Mesendoderm (in vitro differentiated cells): ENCODE data around the gene MX1.
"Not testable (repeated sequence)": the region's sequence is repeated elsewhere in the genome, so short reads cannot be mapped to it uniquely, and the experiment has no call there.

Experiments used
- DNase-seq: peaks from one replicate; pipeline ENCODE4 v3.0.0; 2013
- H2AK5ac ChIP-seq: 2 replicates; pipeline ENCODE4 v1.6.1; 2013; ENCODE audit warnings: low read length, inconsistent platforms
- H2BK120ac ChIP-seq: 2 replicates; pipeline ENCODE4 v1.6.1; 2013; ENCODE audit warnings: low read depth, mild to moderate bottlenecking, low read length, moderate library complexity, mixed read lengths
- H2BK15ac ChIP-seq: replicated peaks from 2 replicates; pipeline ENCODE4 v1.6.1; 2013; ENCODE audit warnings: low read depth, mild to moderate bottlenecking, moderate library complexity
- H2BK5ac ChIP-seq: 2 replicates; pipeline ENCODE4 v1.6.1; 2013; ENCODE audit warnings: low read length, inconsistent platforms
- H3K18ac ChIP-seq: 2 replicates; pipeline ENCODE4 v1.6.1; 2013; ENCODE audit warnings: mild to moderate bottlenecking, low read length, mixed read lengths
- H3K23ac ChIP-seq: one replicate; pipeline ENCODE4 v1.6.1; 2013; ENCODE audit warnings: low read length
- H3K27ac ChIP-seq: 2 replicates; pipeline ENCODE4 v1.5.1; 2013; ENCODE audit warnings: low read depth, mild to moderate bottlenecking, inconsistent platforms, low read length, moderate library complexity
- H3K27me3 ChIP-seq: 2 replicates; pipeline ENCODE4 v1.6.1; 2013; ENCODE audit warnings: low read length, control low read depth, mild to moderate bottlenecking, inconsistent platforms; ENCODE audit not compliant: insufficient read depth, poor library complexity
- H3K36me3 ChIP-seq: 2 replicates; pipeline ENCODE4 v1.6.1; 2013; ENCODE audit warnings: low read length, inconsistent platforms; ENCODE audit not compliant: control insufficient read depth, insufficient read depth
- H3K4ac ChIP-seq: one replicate; pipeline ENCODE4 v1.6.1; 2013; ENCODE audit warnings: low read depth, mild to moderate bottlenecking, low read length, moderate library complexity
- H3K4me1 ChIP-seq: 2 replicates; pipeline ENCODE4 v1.6.1; 2013; ENCODE audit warnings: low read depth, low read length, inconsistent platforms; ENCODE audit not compliant: control insufficient read depth
- H3K4me2 ChIP-seq: 2 replicates; pipeline ENCODE4 v1.6.1; 2013; ENCODE audit warnings: low read length
- H3K4me3 ChIP-seq: 2 replicates; pipeline ENCODE4 v1.5.1; 2013; ENCODE audit warnings: mild to moderate bottlenecking, low read length
- H3K56ac ChIP-seq: one replicate; pipeline ENCODE4 v1.6.1; 2013; ENCODE audit warnings: low read length
- H3K79me1 ChIP-seq: 2 replicates; pipeline ENCODE4 v1.6.1; 2013; ENCODE audit warnings: low read length, inconsistent platforms
- H3K79me2 ChIP-seq: 2 replicates; pipeline ENCODE4 v1.6.1; 2013; ENCODE audit warnings: mild to moderate bottlenecking, low read length; ENCODE audit not compliant: control insufficient read depth, insufficient read depth
- H3K9ac ChIP-seq: 2 replicates; pipeline ENCODE4 v1.6.1; 2013; ENCODE audit warnings: low read length, inconsistent platforms
- H4K5ac ChIP-seq: one replicate; pipeline ENCODE4 v1.6.1; 2013; ENCODE audit warnings: low read length
- H4K8ac ChIP-seq: one replicate; pipeline ENCODE4 v1.6.1; 2013; ENCODE audit warnings: low read depth, mild to moderate bottlenecking, control low read depth, low read length, moderate library complexity
- WGBS: extraction: QIAGEN DNeasy Blood & Tissue Kit; methylation state at CpG from one replicate; pipeline ENCODE4 v1.1.7; 2013; ENCODE audit warnings: low lambda C conversion rate, missing lambda C conversion rate; ENCODE audit not compliant: insufficient coverage; ENCODE audit errors: extremely low coverage; 5-methylcytosine and 5-hydroxymethylcytosine counted together

The MX1 gene

DNA sequence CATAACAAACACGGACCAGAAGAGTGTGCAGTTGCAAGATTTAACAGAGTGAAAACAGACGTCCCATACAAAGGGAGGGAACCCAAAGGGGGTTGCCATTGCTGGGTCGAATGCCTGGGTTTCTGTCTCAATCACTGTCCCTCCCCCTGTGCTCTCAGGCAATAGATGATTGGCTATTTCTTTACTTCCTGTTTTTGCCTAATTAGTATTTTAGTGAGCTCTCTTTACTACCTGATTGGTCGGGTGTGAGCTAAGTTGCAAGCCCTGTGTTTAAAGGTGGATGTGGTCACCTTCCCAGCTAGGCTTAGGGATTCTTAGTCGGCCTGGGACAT is 2.8 kb upstream of the MX1 start:
- H3K4me3 ChIP-seq, H3K9ac ChIP-seq, H3K79me2 ChIP-seq, H3K36me3 ChIP-seq, H2BK5ac ChIP-seq, H4K8ac ChIP-seq, H3K27me3 ChIP-seq, H2AK5ac ChIP-seq, H3K27ac ChIP-seq, H3K4ac ChIP-seq, H2BK15ac ChIP-seq, H3K56ac ChIP-seq, H3K4me2 ChIP-seq, H3K18ac ChIP-seq, H3K79me1 ChIP-seq, H2BK120ac ChIP-seq, DNase-seq, H3K23ac ChIP-seq, H3K4me1 ChIP-seq, H4K5ac ChIP-seq: not testable (repeated sequence)
- no CpG with 5 or more reads among the region's 5 CpGs for WGBS

DNA sequence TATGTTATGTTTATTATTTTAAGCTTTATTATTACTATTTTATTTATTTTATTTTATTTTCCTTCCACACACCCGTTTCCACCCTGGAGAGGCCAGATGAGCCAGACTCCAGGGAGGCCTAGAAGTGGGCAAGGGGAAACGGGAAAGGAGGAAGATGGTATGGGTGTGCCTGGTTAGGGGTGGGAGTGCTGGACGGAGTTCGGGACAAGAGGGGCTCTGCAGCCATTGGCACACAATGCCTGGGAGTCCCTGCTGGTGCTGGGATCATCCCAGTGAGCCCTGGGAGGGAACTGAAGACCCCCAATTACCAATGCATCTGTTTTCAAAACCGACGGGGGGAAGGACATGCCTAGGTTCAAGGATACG is 468 bp upstream of the MX1 start:
- Histone ChIP-seq H4K8ac (no peak overlapping the region), H3K4me2 (no peak overlapping the region), H2AK5ac (no peak overlapping the region), H3K23ac (no peak overlapping the region), H3K18ac (no peak overlapping the region), H2BK15ac (no peak overlapping the region), H2BK120ac (no peak overlapping the region), H3K27me3 (peaks cover 10% of the 10 kb centered on the region), H3K4ac (no peak overlapping the region), H3K36me3 (no peaks in the 10 kb centered on the region), H3K9ac (no peak overlapping the region), H3K4me1 (no peaks in the 10 kb centered on the region), H3K56ac (no peak overlapping the region), H2BK5ac (no peak overlapping the region), H3K27ac (no peak overlapping the region), H3K79me2 (no peaks in the 10 kb centered on the region), H3K79me1 (no peaks in the 10 kb centered on the region), H3K4me3 (no peak overlapping the region), H4K5ac (no peak overlapping the region)
- WGBS: no CpG with 5 or more reads among the region's 7 CpGs
- DNase-seq: no peak

DNA sequence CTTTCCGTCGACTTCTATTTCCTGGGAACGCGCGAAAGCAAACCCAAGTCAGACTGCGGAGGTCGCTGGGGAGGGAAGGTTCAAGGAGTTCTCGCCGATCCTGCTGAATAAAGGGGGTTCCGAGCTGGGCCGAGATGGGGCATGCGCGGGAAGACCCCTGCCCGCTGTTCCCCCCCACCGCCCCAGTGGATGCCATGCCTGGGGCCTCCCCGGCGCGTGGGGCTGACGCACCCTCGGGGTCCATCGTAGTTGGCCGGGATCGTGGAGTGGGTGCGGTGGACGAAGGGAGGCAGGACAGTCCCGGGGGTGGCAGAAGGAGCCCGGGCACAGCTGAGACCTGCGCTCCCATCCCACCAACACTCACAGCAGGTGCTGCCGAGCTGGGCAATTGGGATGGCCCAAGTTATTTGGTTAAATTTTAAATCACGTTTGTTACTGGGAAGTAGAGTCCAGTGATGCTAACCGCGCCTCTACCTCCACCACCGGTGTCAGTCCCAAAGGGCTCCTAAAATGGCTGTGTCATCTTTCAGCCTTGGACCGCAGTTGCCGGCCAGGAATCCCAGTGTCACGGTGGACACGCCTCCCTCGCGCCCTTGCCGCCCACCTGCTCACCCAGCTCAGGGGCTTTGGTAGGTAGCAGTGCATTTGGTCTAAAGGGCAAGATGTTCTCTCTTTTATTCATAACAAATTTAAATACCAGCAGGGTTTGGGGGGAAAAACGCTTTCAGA is 801 bp downstream of the MX1 start:
- H3K27me3 ChIP-seq: peaks cover 10% of the 10 kb centered on the region
- no peaks in the 10 kb centered on the region for H3K79me1 ChIP-seq
- no peak overlapping the region for H3K18ac ChIP-seq
- no peak for DNase-seq
- H3K9ac ChIP-seq: no peak overlapping the region
- H3K4me3 ChIP-seq: no peak overlapping the region
- H3K27ac ChIP-seq: no peak overlapping the region
- H3K36me3 ChIP-seq: no peaks in the 10 kb centered on the region
- no peak overlapping the region for H3K4ac ChIP-seq
- no CpG with 5 or more reads among the region's 41 CpGs for WGBS
- no peaks in the 10 kb centered on the region for H3K79me2 ChIP-seq
- no peak overlapping the region for H4K5ac ChIP-seq
- H3K56ac ChIP-seq: peak overlapping the region; percentile 7
- no peak overlapping the region for H4K8ac ChIP-seq
- no peak overlapping the region for H2AK5ac ChIP-seq
- no peak overlapping the region for H3K23ac ChIP-seq
- H3K4me2 ChIP-seq: no peak overlapping the region
- H2BK5ac ChIP-seq: no peak overlapping the region
- H3K4me1 ChIP-seq: no peaks in the 10 kb centered on the region
- H2BK120ac ChIP-seq: no peak overlapping the region
- H2BK15ac ChIP-seq: no peak overlapping the region

DNA sequence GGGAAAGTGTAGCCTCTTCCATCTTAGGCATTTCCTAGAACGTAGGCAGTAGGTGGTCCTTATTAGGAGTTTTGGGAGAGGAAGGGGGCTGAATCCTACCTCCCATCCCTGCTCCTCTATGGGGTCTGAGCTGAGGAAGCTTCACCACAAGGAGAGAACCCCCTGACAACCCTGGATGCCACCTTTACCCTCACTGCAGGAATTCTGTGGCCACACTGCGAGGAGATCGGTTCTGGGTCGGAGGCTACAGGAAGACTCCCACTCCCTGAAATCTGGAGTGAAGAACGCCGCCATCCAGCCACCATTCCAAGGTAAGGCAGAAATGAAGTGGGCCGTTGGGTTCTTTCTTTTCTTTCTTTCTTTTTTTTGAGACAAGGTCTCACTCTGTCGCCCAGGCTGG is 1.5 kb downstream of the MX1 start:
- Histone ChIP-seq H2BK15ac (no peak overlapping the region), H3K27ac (no peak overlapping the region), H3K4me1 (no peaks in the 10 kb centered on the region), H3K36me3 (no peaks in the 10 kb centered on the region), H3K4me3 (no peak overlapping the region), H3K27me3 (peaks cover 10% of the 10 kb centered on the region), H3K4me2 (no peak overlapping the region), H3K79me2 (no peaks in the 10 kb centered on the region), H2BK5ac (no peak overlapping the region), H3K79me1 (no peaks in the 10 kb centered on the region), H4K8ac (no peak overlapping the region), H3K56ac (no peak overlapping the region), H2AK5ac (no peak overlapping the region), H2BK120ac (no peak overlapping the region), H3K23ac (no peak overlapping the region), H3K4ac (no peak overlapping the region), H4K5ac (no peak overlapping the region), H3K18ac (no peak overlapping the region), H3K9ac (no peak overlapping the region)
- no peak for DNase-seq
- no CpG with 5 or more reads among the region's 8 CpGs for WGBS

DNA sequence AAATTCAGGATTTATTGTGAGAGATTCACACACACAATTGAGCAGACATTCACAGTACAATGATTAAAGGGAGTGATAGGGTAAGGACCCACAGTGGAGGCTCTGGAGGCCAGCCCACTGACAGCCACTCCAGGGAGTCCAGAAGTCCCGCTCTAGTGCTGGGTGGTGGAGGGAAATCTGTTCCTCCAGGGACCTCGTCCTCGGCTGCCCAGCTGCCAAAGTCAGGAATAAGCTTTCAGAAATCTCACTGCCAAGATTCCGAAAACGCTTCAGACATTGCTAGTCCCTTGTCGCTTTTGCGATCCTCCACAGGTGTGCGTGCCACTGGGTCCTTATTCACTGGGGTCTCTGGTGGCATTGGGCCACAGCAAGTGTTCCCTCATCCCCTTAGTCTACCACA is 2.3 kb downstream of the MX1 start:
- H3K4me2 ChIP-seq: no peak overlapping the region
- no peak overlapping the region for H3K56ac ChIP-seq
- H3K27ac ChIP-seq: no peak overlapping the region
- no peak overlapping the region for H2BK15ac ChIP-seq
- H2BK5ac ChIP-seq: no peak overlapping the region
- no peak for DNase-seq
- no peak overlapping the region for H3K9ac ChIP-seq
- no peak overlapping the region for H3K4me3 ChIP-seq
- H3K27me3 ChIP-seq: peaks cover 10% of the 10 kb centered on the region
- WGBS: no CpG with 5 or more reads among the region's 8 CpGs
- H3K79me2 ChIP-seq: no peaks in the 10 kb centered on the region
- no peak overlapping the region for H3K23ac ChIP-seq
- H3K4ac ChIP-seq: no peak overlapping the region
- H4K8ac ChIP-seq: no peak overlapping the region
- H2AK5ac ChIP-seq: no peak overlapping the region
- H3K79me1 ChIP-seq: no peaks in the 10 kb centered on the region
- H3K36me3 ChIP-seq: no peaks in the 10 kb centered on the region
- H4K5ac ChIP-seq: no peak overlapping the region
- H2BK120ac ChIP-seq: no peak overlapping the region
- H3K4me1 ChIP-seq: no peaks in the 10 kb centered on the region
- H3K18ac ChIP-seq: no peak overlapping the region

DNA sequence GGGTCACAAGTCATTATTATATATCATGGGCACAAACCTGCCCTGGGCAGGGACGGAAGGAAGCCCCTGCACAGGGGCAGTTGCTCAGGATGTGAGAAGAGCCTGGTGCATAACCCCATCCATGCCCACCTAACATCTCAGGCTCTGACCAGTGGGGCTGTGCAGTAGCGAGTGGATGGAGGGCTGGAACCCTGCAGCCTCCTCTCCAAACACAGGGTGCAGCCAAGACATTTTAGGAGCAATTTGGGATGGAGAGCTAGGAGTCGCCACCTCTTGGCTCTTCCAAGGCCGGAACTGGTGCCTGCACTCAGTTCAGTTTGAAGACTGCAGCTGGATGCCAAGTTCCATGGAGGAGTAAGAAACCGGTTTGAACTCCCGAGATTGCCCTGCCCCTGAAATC is 2.8 kb downstream of the MX1 start:
- no peak for DNase-seq
- no peak overlapping the region for H4K5ac ChIP-seq
- H3K9ac ChIP-seq: no peak overlapping the region
- no peak overlapping the region for H2AK5ac ChIP-seq
- no peaks in the 10 kb centered on the region for H3K4me1 ChIP-seq
- H3K27ac ChIP-seq: no peak overlapping the region
- H3K79me1 ChIP-seq: no peaks in the 10 kb centered on the region
- WGBS: no CpG with 5 or more reads among the region's 6 CpGs
- no peak overlapping the region for H3K23ac ChIP-seq
- no peak overlapping the region for H2BK15ac ChIP-seq
- no peak overlapping the region for H2BK5ac ChIP-seq
- H3K36me3 ChIP-seq: no peaks in the 10 kb centered on the region
- H3K79me2 ChIP-seq: no peaks in the 10 kb centered on the region
- peaks cover 10% of the 10 kb centered on the region for H3K27me3 ChIP-seq
- H3K56ac ChIP-seq: no peak overlapping the region
- H3K4ac ChIP-seq: no peak overlapping the region
- H3K4me3 ChIP-seq: no peak overlapping the region
- H4K8ac ChIP-seq: no peak overlapping the region
- H2BK120ac ChIP-seq: no peak overlapping the region
- H3K18ac ChIP-seq: no peak overlapping the region
- H3K4me2 ChIP-seq: no peak overlapping the region
